ENCODE data around the gene SLC39A12.

SLC39A12 gene

DNA sequence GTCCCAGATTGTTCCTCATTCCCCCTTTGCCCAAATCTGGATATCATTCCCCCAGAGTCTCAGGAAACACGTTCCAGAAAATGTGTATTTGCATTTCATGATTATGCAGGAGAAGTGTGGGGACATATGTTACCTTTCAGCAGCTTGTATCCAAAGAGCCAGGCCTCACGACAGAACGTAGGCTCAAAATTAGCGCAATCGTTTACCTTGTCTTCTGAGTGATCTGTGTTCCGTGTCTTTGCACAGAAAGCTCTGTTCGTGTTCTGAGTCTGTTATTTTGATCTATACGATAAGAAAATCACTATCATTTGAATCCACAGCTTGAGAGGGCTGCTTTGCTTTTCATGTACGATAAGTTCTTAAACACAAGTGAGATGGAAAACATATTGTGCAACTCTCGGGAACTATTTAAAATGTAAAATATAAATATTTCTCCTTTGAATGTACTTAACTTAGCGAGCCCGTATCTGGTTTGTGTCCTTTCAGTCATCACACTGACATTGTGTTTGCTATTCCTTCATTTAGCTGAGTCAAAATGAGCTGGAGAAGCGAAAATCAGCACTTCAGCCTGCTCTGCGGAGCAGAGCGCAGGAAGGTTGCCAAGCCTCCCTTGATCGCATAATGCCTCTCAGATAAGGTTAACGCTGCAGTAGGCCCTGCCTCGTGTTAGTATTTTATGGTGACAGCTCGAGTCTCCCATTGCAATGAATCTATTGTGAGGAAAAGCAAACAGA lies 108.3 kb downstream of the SLC39A12 start:
- DNase-seq (ENCODE audit: low read depth, low spot score), result no peak

DNA sequence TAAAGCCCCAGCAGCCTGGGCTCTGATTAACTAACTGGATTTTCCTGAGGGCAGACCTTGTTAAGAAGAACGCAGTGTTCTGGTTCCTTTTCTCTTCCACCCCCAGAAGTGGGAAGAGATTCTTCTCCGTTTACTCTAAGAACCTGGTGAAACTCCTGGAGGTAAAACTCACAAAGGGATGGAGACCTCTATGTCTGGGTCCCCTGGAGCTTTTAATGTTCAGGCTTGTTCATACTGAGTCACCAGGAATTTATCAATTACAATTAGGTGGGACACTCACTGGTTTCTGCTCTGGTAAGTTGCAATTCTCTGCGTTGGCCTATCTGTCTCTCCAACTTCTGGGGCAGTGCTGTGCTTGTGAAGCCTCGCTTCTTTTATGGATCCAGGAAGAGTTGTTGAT lies 115.2 kb downstream of the SLC39A12 start:
- no peak for DNase-seq (ENCODE audit: low read depth, low spot score)

DNA sequence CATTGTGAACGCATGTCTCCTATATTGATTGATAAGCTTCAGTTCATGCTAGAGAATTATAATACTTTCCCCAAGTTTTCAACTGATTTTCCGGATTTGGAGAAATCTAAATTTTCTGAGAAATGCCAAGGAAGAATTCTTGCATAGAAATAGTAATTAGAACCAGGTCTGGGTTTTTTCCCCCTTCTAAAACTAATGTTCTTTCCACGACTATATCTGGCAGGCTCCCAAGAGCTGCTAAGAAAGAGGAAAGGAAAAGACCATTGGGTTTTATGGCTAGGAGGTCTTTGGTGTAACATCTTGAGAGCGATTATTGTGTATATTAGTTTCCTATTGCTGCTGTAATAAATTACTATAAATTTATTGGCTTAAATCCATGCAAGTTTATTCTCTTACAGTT lies 116.7 kb downstream of the SLC39A12 start:
- DNase-seq (ENCODE audit: low read depth, low spot score), result no peak

DNA sequence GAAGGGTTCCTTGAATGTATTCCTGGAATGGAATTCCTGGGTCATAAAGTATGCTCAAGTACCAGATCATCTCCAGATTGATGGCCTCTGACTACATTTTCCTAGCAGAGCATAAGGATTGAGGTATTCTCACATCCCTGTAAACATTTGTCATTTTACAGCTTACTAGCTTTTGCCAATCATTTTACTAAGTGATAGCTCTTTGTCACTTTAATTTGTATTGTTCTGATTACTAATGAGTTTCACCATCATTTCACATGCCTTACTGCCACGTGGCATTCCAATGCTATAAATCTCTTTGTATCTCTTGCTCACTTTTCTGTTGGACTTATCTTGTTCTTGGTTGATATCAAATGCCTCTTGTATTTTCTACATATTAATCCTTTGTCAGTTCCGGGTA lies 119.9 kb downstream of the SLC39A12 start:
- no peak for DNase-seq (ENCODE audit: low read depth, low spot score)

DNA sequence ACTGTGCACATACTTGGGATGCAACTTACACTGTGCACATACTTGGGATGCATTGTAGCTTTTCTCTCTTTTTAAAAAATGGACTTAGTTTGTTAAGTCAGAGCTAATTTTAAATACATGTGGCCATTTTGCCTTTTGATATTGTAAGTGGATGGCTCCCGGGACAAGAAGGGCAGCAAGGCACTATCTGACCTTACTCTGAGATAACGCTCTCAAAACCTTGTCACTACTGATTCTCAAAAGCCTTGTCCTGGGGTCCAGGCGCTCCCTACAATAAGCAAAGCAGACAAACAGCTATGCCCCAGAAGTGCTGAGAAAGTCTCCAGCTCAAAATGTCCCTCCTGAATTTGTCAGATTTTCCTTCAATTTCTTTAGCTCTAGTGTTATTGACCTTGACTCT lies 121.6 kb downstream of the SLC39A12 start:
- no peak for DNase-seq (ENCODE audit: low read depth, low spot score)

DNA sequence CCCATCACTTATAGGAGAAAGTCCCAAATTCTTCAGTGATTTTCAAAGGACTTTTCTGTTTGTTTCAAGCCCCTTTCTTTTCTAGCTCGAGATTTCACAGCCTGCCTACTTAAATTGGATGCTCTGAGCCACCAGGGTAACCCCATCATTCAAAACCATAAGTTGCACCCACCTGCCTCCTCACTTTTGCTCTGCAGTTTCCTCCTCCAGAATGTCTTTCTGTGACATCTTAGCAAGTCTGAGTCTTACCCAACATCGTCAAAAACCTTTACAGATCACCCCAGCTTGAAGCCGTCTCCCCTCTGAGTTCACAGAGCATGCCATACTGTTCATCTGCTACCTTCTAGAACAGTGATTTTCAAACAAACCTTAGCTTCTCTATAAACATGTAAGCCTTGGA lies 124.2 kb downstream of the SLC39A12 start:
- no peak for DNase-seq (ENCODE audit: low read depth, low spot score)

DNA sequence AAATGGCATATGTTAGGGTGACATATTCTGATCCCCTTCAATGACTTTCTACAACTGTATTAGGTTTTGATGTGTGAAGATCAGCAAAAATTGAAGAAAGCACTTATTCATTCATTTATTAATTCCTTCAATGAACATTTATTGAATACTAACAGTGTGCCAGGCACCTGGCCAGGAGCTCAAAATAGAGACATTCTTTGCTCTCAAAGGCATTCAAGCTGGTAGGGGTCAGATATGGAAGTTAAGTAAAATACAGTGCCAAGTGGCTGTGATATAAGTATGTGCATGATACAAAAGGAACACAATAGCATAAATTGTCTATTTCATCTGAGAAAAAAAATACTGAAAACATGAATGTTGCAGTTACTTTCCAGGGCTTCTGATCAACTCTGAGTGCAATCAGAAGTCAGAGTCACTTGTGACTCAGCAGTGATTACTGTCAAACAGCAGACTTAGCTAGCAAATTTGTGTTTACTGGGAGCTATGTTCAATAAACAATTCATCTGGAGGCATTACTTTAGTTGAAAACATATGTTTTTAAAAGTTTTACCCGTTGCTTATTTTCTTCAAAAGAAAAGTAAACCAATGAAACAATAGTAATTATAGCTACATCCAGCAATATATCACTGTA lies 128.1 kb downstream of the SLC39A12 start:
- DNase-seq (ENCODE audit: low read depth, low spot score), result no peak

DNA sequence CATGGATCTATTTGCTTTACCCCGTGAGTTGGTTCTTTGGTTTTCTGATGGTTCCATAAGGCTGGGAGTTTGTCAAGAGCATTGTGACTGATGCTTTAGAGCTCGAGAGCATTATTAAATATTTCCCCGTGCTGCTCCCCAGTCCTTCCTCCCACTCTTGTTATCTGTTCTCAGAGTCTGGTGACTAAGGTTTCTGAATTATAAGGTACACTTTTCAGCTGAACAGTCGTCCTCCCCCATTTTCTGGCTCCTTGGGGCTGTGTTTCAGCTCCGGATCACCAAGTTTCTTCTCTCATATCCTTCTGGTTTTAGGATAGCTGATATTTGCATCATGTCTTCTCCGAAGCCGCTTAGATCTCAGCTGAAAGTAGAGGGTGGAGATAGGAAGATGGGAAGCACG lies 130.7 kb downstream of the SLC39A12 start:
- DNase-seq (ENCODE audit: low read depth, low spot score), result no peak

DNA sequence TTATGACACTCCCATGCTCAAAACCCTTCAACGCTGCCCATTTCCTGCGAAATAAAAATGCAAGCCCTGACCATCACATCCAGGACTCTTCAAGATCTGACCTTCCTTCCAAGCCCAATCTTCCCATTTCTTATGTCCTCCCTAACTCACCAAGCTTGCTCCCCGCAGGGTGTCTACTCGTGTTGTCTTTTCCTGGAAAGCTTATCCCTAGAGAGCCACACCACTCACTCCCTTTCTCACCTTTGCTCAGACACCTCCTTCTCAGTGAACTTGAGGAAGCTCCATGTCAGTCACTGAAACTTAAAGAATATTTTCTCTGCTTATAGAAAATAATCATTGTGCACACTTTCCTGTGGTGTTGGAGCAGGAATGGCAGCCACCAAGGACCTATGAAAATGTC lies 134.1 kb downstream of the SLC39A12 start:
- DNase-seq (ENCODE audit: low read depth, low spot score), result no peak

DNA sequence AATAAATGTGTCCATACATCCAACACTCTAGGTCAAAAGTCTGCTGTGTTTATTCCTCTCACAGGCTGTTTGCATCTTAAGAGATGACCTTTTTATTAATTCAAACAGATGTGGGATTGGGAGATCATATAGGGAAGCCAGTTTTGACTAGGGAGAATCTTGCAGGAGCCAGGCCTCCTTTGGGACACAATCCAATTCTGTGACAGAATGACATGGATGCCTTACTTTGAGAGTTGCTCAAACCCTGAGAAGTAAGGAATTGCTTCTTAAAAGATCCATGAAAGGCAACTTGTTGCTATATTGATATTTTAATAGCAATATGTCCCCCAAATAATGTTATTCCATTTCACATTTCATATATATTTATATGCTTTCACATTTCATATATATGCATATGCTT lies 135.0 kb downstream of the SLC39A12 start:
- DNase-seq (ENCODE audit: low read depth, low spot score), result no peak

DNA sequence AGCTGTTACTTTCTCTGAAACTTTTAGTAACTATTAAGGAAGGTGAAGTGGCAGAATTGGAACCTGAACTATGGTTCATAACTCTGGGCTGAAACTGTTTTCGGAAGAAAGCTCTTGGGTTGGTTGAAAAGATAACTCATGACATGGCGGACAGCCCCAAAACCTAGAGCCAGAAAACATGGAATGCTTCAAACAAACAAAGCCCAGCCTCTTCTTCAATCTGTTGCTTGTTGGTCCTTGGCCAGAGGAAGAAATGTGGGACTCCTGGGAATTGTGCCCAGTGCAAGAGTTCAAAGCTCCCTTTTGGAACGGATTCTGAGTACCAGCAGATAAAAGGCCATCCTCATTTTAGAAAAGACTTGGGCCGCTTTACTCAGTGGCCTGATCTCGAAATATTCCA lies 135.6 kb downstream of the SLC39A12 start:
- DNase-seq (ENCODE audit: low read depth, low spot score), result no peak

Measured in activated CD4-positive, CD25-positive, alpha-beta regulatory T cell treated with anti-CD3 and anti-CD28 coated beads, Interleukin-2, amount 50 U/mL, for 16 hours (primary cell).